ENCODE data around the gene TSPAN3. TPM values are rescaled to one million over a fixed set of nuclear protein-coding genes. Genes with fewer than 3 reads are reported as not detected.
A peak's percentile ranks its signal among the peaks of the same experiment; 100 is the strongest.

Gene TSPAN3
- total and polyA plus RNA-seq, 8 donors = 71.6 to 173 (median 89.2) TPM

DNA sequence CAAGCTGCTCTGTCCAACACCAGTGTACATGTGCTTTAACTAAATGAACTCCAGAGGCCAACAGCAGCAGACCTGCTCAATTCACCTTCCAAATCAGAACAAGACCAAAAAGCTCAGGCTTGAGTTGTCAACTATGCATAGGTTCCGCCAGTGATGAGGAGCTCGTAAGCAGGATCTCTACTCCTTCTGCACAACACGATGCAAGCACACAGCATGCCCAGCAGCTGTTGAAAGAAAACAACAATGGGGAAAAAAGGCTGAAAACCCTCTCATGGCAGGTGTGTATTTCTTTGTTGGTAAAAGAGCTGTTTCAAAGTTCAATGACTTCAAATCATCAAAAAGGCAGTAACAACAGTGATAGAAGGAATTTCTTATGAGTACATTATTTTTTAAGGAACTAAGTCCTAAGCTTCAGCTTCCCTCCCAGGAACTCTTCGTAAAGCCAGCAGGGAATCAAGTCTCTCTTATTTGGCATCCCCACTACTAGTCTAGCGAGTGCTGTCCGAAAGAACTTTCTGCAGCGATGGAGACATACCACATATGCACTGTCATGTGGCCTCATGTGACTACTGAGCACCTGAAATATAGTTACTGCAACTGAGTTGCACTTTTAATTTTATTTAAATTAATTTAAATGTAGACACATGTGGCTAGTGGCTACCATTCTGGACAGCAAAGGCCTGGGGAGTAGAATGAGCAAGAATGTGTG is 24.1 kb downstream of the TSPAN3 start:
- H3K4me1 ChIP-seq = no peaks in the 10 kb centered on the region
- H3K9me3 ChIP-seq = no peaks in the 10 kb centered on the region
- 94 to 96% methylated on average over 7 of the region's 7 CpGs for WGBS, 2 donors
- no peaks in the 10 kb centered on the region for H3K27me3 ChIP-seq
- peaks cover 0 to 20% (median 4%) of the 10 kb centered on the region in 3 donors for H3K36me3 ChIP-seq
- FAIRE-seq = no peak
- ATAC-seq = no peak
- intact Hi-C loops (cut with DNase I) = no loop called here
- H3K27ac ChIP-seq = no peak overlapping the region
- TF ChIP-seq, protein P1, sequence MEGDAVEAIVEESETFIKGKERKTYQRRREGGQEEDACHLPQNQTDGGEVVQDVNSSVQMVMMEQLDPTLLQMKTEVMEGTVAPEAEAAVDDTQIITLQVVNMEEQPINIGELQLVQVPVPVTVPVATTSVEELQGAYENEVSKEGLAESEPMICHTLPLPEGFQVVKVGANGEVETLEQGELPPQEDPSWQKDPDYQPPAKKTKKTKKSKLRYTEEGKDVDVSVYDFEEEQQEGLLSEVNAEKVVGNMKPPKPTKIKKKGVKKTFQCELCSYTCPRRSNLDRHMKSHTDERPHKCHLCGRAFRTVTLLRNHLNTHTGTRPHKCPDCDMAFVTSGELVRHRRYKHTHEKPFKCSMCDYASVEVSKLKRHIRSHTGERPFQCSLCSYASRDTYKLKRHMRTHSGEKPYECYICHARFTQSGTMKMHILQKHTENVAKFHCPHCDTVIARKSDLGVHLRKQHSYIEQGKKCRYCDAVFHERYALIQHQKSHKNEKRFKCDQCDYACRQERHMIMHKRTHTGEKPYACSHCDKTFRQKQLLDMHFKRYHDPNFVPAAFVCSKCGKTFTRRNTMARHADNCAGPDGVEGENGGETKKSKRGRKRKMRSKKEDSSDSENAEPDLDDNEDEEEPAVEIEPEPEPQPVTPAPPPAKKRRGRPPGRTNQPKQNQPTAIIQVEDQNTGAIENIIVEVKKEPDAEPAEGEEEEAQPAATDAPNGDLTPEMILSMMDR (IDR thresholded peaks at IDR 0.05) = no peak
- DNase-seq = no peak
- H3K4me3 ChIP-seq = no peak overlapping the region

DNA sequence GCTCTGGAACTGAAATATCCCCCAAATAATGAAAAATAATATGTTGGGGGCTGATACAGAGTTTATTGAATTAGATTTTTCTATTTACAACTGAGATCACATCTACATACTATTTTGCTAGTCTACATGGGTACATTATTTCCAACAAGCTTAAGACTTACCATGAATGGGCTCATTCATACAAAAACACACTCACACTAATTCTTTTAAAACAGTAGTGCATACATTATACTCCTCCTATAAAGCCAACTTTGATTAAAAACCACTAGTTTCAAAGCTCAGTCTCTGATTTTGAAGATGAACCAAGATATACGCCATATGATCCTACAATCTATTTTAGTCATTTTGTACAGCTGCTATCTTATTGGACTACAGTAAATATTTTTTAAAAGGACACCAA is 24.9 kb downstream of the TSPAN3 start:
- WGBS, 2 donors = 90 to 94% methylated on average over 1 of the region's 1 CpG
- FAIRE-seq = no peak
- TF ChIP-seq, protein P1 (IDR thresholded peaks at IDR 0.05) = no peak

DNA sequence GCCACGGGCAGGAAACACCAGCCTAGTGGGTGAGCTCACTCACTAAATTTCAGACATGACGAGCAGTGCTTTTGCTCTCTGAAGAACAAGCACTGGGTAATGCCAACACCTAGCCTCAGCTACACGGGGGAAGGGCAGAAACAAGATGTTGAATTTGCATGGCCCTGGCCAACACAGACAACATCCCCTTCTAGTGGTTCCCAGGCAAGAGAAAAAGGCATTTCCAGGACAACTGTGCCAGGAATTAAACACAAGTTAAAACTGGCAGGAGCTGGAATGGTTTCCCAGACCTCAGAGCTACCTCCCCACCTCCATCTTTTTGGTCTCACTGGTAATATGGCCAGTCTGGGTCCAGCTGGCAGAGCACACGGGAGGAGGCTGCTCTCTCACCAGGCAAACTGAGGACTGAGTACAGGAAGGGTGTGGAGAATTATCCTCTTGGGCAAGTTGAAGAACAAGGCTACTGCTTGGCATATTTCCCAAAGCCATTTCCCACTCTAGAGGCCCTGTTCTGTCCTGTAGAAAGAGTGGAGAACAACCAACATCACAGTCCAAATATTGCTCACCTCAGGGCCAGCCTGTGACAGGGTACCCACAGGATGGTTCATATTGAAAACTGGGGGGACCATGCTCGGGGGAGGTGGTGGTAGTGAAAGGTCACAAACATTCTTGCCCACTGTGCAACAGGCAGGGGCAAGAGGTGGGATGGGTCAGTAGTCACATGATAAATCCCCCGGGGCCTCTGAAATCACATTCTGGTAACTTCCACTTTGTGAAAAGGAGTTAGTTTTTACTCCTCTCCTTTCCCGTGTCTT is 26.5 kb downstream of the TSPAN3 start:
- Histone ChIP-seq H3K36me3 (peaks cover 0 to 12% (median 4%) of the 10 kb centered on the region in 3 donors), H3K27ac (no peak overlapping the region), H3K9me3 (no peaks in the 10 kb centered on the region), H3K4me3 (no peak overlapping the region), H3K4me1 (no peaks in the 10 kb centered on the region), H3K27me3 (no peaks in the 10 kb centered on the region)
- FAIRE-seq (no peak), ATAC-seq (peak in 1 of 4 donors; percentile 9), DNase-seq (no peak)
- 89% methylated on average over 7 of the region's 7 CpGs for WGBS, 2 donors
- intact Hi-C loops (cut with DNase I) = no loop called here
- TF ChIP-seq, protein P1 (IDR thresholded peaks at IDR 0.05) = no peak

More for the DNA sequence above, 24.9 kb downstream of the TSPAN3 start:
- Histone ChIP-seq H3K4me1 (no peaks in the 10 kb centered on the region), H3K4me3 (no peak overlapping the region), H3K9me3 (no peaks in the 10 kb centered on the region), H3K27me3 (no peaks in the 10 kb centered on the region), H3K36me3 (peaks cover 0 to 14% (median 4%) of the 10 kb centered on the region in 3 donors), H3K27ac (no peak overlapping the region)
- DNase-seq (no peak), ATAC-seq (no peak)
- intact Hi-C loops (cut with DNase I) = no loop called here

DNA sequence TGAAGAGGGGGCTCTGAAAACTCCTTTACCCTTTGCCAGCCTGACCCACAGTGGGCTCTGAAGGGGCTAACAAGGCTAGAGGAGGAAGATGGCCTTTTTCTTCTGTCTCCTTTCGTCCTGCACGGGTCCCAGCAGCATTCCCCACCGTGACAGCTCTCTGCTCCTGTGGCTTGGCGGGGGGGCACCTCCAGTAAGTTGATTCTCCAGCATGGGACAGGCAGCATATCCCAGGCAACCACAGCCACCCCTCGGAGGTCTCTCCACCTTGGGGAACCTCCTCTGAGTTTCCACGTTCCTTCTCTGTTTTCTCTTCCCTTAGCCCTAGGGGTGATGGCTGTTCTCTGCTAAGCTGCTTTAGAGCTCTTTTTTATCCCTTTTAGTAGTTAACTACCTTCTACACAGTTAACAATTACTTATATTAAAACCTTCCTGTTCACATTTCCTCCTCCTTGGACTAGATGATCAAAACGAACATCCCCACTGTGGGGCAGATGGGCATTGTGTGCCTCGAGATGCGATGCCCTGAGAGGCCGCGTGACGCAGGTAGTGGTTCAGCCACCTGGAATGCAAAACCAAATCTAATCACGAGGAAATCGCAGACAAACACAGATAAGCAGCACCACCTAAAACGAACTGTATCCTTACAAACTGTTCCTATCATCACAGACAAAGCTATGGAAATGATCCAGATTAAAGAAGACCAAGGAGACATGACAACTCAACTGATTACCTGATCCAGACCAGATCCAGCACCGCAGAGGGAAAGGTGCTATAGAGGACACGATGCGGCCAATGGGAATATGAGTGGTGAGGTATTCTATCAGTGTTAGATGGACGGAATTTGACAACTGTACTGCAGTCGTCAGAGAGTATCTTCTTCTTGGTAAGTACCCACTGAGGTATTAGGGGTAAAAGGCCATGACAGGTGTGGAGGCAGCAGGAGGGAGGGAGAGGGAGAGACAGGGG is 27.7 kb downstream of the TSPAN3 start:
- intact Hi-C loops (cut with DNase I) = no loop called here

More for the DNA sequence above, 27.7 kb downstream of the TSPAN3 start:
- Histone ChIP-seq H3K9me3 (no peaks in the 10 kb centered on the region), H3K4me1 (no peaks in the 10 kb centered on the region), H3K27ac (no peak overlapping the region), H3K36me3 (peaks cover 0 to 12% (median 4%) of the 10 kb centered on the region in 3 donors), H3K27me3 (no peaks in the 10 kb centered on the region), H3K4me3 (no peak overlapping the region)
- ATAC-seq (no peak), FAIRE-seq (no peak), DNase-seq (no peak)
- TF ChIP-seq, protein P1 (IDR thresholded peaks at IDR 0.05) = no peak
- 76 to 77% methylated on average over 20 of the region's 20 CpGs for WGBS, 2 donors

Data from pancreas (tissue), 10 donors.